HG03520 (cell line): ENCODE results near the gene GALNTL6.
"Not testable (repeated sequence)": the region's sequence is repeated elsewhere in the genome, so short reads cannot be mapped to it uniquely, and the experiment has no call there.

Experiments used
- ATAC-seq: cut with Tn5 transposase; IDR thresholded peaks from one replicate; pipeline ENCODE4 v1.9.1; 2021; ENCODE audit warnings: mild to moderate bottlenecking, moderate library complexity; ENCODE audit not compliant: unreplicated experiment

Gene GALNTL6

GRCh38 chr4:172838111-172838510 is 1024.9 kb downstream of the GALNTL6 start:
- ATAC-seq, result no peak

- no peak for ATAC-seq
Observed at GRCh38 chr4:172838943-172839342, 1025.7 kb downstream of the GALNTL6 start.

GRCh38 chr4:172842779-172843178 is 1029.6 kb downstream of the GALNTL6 start:
- ATAC-seq, result no peak

- no peak for ATAC-seq
Observed at GRCh38 chr4:172843192-172843591, 1030.0 kb downstream of the GALNTL6 start.

GRCh38 chr4:172844556-172844955 is 1031.4 kb downstream of the GALNTL6 start:
- ATAC-seq, result no peak

- no peak for ATAC-seq
Observed at GRCh38 chr4:172845281-172845680, 1032.1 kb downstream of the GALNTL6 start.

- no peak for ATAC-seq
Observed at GRCh38 chr4:172850838-172851237, 1037.6 kb downstream of the GALNTL6 start.

GRCh38 chr4:172851534-172851933 is 1038.3 kb downstream of the GALNTL6 start:
- ATAC-seq, result no peak

GRCh38 chr4:172857026-172857425 is 1043.8 kb downstream of the GALNTL6 start:
- no peak for ATAC-seq

- ATAC-seq, result no peak
Observed at GRCh38 chr4:172858731-172859230, 1045.6 kb downstream of the GALNTL6 start.

- no peak for ATAC-seq
Observed at GRCh38 chr4:172865103-172865502, 1051.9 kb downstream of the GALNTL6 start.

GRCh38 chr4:172865531-172866127 is 1052.4 kb downstream of the GALNTL6 start:
- no peak for ATAC-seq

- no peak for ATAC-seq
Observed at GRCh38 chr4:172866421-172866820, 1053.2 kb downstream of the GALNTL6 start.

GRCh38 chr4:172867835-172868234 is 1054.6 kb downstream of the GALNTL6 start:
- no peak for ATAC-seq

GRCh38 chr4:172868271-172868670 is 1055.1 kb downstream of the GALNTL6 start:
- ATAC-seq, result no peak

- no peak for ATAC-seq
Observed at GRCh38 chr4:172869621-172870268, 1056.5 kb downstream of the GALNTL6 start.

- no peak for ATAC-seq
Observed at GRCh38 chr4:172871381-172871780, 1058.2 kb downstream of the GALNTL6 start.

- ATAC-seq, result no peak
Observed at GRCh38 chr4:172874944-172875343, 1061.7 kb downstream of the GALNTL6 start.

- ATAC-seq, result no peak
Observed at GRCh38 chr4:172876394-172876793, 1063.2 kb downstream of the GALNTL6 start.

GRCh38 chr4:172881645-172882044 is 1068.4 kb downstream of the GALNTL6 start:
- ATAC-seq, result no peak

GRCh38 chr4:172887358-172887757 is 1074.2 kb downstream of the GALNTL6 start:
- ATAC-seq, result not testable (repeated sequence)

GRCh38 chr4:172887959-172888358 is 1074.8 kb downstream of the GALNTL6 start:
- ATAC-seq, result no peak

- ATAC-seq, result peak; percentile 66
Observed at GRCh38 chr4:172892300-172892699, 1079.1 kb downstream of the GALNTL6 start.
